LNCaP clone FGC (cell line): Measurements from ENCODE around the gene PEPD.

Experiments used
- DNase-seq: peaks from one replicate; pipeline ENCODE4 v3.0.0-alpha.2; 2011; ENCODE audit warnings: low read depth
- H3K4me3 ChIP-seq: 2 replicates; pipeline ENCODE4 v1.5.1; 2011; ENCODE audit warnings: mild to moderate bottlenecking, low read depth, low read length, control low read depth
- TF ChIP-seq, protein P1 (sequence below): IDR thresholded peaks from 2 replicates; pipeline ENCODE4 v1.5.1; 2012; ENCODE audit warnings: mild to moderate bottlenecking; ENCODE audit not compliant: control insufficient read depth, insufficient read depth; ENCODE audit errors: extremely low read depth

PEPD gene

DNA sequence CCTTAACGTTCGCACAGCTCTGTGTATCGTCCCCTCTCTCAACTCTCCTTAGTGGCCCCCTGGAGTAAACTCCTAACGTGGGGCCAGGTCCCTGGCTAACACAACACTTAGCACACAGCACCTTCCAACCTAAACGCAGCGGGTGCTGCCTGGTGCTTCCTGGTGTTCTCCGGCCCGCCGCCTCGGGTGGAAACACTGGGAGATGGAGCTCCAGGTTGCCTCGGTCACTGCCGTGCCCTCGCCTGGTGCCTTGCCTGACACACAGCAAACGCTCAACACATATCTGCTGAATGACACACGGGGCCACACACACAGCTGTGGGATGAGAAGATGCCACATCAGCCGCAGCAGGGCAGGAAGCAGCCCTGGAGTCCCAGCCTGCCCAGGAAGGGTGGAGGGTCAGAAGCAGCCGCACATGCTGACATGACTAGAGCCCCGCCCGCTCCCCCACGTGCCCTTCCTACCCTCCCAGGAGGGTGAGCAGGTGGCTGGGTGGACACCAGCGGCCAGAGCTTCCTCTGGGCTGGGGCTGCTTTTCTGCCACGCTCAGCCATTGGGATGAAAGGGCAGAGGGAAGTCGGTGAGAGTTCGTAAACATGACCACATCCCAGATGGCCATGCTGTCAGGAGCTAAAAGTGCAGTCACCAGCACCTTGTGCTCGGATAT, 6.6 kb downstream of the PEPD start:
- no peak for DNase-seq
- H3K4me3 ChIP-seq, result no peak overlapping the region
- TF ChIP-seq, protein P1, sequence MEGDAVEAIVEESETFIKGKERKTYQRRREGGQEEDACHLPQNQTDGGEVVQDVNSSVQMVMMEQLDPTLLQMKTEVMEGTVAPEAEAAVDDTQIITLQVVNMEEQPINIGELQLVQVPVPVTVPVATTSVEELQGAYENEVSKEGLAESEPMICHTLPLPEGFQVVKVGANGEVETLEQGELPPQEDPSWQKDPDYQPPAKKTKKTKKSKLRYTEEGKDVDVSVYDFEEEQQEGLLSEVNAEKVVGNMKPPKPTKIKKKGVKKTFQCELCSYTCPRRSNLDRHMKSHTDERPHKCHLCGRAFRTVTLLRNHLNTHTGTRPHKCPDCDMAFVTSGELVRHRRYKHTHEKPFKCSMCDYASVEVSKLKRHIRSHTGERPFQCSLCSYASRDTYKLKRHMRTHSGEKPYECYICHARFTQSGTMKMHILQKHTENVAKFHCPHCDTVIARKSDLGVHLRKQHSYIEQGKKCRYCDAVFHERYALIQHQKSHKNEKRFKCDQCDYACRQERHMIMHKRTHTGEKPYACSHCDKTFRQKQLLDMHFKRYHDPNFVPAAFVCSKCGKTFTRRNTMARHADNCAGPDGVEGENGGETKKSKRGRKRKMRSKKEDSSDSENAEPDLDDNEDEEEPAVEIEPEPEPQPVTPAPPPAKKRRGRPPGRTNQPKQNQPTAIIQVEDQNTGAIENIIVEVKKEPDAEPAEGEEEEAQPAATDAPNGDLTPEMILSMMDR, result no peak

DNA sequence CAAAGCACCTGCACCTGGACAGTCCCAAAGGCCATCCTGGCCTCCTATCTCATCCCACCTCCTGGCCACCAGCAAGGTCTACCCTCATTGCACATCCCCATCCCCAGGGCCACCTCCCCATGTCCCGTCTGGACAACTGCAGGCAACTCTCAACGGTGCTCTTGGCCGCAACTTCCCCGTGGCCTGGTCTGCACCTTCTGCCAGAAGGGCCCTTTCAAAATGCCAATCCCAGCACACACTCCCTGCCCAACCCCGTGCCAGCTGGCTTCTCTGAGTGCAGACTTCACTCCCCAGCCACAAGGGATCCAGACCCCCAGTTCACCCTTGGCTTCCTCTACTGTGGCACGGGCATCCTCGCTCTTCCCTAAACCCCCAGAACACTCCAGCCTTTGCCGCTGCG, 8.2 kb downstream of the PEPD start:
- H3K4me3 ChIP-seq, result no peak overlapping the region
- no peak for DNase-seq
- TF ChIP-seq, protein P1, result no peak

DNA sequence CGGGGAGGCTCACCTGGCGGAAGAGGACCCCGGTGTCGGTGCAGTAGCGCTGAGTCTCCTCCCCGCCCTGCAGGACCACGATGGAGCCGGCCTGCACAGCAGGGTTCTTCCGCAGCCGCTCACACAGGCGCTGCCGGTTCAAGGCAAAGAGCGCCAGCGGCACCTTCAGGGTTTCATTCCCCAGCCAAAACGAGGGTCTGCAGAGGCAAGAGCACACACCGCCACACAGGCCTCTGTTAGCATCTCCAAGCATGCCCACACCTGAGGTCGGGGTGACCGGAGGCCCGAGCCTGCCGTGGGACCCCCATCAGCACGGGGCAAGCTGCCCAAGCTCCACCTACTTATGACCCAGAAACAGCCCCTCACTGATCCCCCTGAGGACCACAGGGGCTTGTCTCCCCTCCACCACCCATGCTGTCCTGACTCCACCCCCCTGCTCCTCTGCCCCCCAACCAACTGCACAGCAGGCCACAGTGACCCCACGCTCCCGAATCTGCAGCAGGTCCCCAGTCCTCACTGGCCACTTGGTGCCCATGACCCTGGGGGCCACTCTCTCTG, 8.9 kb downstream of the PEPD start:
- no peak for DNase-seq
- H3K4me3 ChIP-seq, result no peak overlapping the region
- TF ChIP-seq, protein P1, result no peak

DNA sequence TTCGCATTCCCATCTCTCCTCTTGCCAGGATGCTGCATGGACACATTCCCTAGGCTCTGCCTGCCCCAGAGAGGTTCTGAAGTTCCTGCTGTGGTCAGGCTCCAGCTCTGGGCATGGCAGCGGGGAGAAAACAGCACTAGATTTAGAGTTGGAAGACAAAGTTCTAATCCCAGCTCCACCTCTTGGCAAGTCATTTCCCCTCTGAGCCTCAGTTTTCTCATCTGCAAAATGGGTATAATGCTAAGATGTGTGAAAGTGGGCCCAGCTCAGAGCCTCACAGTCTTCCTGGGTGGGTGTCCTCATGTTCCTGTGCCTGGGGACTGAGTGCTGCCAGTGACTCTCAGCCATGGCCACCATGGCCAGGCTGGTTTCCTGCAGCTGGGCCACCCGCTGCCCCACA, 9.6 kb downstream of the PEPD start:
- TF ChIP-seq, protein P1, result no peak
- DNase-seq, result no peak
- H3K4me3 ChIP-seq, result no peak overlapping the region

DNA sequence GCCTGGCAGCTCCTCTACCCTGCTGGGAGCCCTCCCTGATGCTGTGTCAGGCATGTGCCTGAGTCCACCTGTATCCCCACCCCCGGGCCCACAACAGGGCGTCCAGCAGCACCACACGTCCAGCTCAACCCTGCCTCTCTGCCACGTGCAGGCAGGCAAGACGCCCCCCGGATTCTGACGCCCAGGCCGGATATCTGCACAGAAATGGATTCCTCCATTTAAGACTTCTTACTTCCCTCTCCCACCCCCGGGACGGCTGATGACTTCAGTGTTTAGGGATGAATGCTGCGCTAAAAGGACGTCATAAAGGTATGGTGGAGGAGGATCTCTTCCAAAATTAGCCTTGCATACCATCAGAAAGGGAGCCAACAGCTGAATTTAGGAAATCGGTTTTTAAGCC, 10.2 kb downstream of the PEPD start:
- no peak overlapping the region for H3K4me3 ChIP-seq
- TF ChIP-seq, protein P1, result no peak
- no peak for DNase-seq

DNA sequence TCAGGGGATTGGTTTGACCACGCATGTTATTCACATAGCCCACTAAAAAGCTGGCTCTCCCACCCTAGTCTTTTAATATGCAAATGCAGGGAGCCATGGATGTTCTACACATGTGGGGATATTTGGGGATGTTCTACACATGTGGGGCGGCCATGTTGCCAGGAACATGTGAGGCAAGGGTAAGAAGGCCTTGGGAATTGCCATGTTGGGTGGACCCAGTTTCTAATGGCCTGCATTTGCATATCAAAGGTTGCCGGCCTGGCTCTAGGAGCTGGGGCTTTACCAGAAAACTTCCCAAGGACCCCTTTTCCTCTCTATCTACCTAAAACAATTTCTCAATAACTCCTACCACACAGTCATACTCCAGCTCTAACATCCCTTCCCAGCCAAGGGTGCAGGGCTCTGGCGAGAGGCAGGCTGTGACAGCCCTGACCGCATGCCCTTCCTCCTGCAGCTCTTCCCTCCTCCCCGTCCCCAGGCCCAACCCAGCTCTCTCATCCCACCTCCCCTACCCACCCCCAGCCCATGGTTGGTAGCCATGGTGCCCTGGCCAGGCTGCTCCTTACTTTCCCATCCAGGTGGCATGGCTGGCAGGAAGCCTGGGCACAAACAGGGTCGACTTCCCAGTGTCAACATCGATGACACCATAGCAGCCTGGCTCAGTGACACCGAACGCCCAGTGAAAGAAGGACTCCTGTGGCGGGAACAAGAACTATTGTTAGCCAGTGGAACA, 11.0 kb downstream of the PEPD start:
- H3K4me3 ChIP-seq, result no peak overlapping the region
- TF ChIP-seq, protein P1, result no peak
- DNase-seq, result no peak
